Pons (tissue), 1 donor: ENCODE measurements around the gene PDIA6.
"Not testable (repeated sequence)": the region's sequence is repeated elsewhere in the genome, so short reads cannot be mapped to it uniquely, and the experiment has no call there.

Experiments used
- DNase-seq: peaks from one replicate; pipeline ENCODE4 v3.0.0-alpha.2; 2016; ENCODE audit warnings: low spot score

Gene PDIA6

DNA sequence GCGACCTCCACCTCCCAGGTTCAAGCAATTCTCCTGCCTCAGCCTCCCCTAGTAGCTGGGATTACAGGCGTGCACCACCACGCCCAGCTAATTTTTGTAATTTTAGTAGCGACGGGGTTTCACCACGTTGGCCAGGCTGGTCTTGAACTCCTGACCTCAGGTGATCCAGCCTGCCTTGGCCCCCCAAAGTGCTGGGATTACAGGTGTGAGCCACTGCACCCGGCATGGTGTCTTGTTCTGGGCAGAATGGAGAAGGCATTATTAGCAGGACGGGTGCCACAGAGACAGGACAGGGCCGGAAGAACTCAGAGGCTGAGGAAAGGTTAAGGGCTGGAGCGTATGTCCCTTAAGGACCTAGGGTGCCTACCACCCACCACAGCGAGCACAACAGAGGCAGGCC lies 31.8 kb downstream of the PDIA6 start:
- DNase-seq: not testable (repeated sequence)

DNA sequence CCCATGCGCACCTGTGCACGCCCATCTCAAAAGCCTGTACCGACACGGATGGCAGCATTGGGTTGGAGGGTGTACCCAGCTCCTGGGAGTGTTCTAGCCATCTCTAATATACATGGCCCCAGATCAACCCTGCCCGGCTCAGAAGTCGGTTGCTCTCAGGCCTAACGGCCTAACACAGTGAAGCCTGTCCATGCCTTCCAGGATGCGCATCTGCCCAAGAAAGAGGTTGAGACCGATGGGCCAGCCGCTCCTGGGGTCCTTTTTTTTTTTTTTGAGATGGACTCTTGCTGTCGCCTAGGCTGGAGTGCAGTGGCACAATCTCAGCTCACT lies 32.1 kb downstream of the PDIA6 start:
- no peak for DNase-seq

DNA sequence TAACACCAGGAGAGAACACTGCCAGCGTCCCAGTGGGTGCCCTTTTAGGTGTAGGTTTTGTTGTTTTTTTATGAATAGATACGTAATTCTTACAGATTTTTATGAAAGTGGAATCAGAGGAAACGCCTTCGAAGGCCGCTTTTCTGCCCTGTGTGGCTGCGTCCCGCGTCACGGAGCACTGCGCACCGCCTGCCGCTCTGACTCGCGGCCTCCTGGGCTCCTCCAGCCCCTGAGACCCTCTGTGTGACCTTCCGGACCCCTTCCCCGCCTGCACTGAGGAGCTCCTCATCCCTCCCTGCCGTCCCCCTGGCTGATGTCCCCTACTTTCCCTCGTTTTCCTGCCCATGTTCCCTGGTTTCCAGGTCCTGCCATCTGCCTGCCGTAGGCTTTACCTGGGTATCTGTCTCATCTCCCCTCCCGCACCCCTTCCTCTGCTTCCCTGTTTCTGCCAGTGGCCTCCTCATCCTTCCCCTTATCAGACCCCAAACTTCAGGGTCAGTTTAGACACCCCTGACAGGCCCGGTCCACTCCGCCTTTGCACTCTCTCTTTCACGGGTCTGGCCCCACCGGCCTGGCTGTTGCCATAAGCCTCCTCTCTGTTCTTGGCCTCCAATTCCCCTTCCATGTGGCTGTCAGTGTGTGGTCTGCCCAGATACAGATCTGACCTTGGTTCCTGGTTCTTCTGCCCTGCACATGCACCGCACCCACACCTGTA lies 32.7 kb downstream of the PDIA6 start:
- no peak for DNase-seq

DNA sequence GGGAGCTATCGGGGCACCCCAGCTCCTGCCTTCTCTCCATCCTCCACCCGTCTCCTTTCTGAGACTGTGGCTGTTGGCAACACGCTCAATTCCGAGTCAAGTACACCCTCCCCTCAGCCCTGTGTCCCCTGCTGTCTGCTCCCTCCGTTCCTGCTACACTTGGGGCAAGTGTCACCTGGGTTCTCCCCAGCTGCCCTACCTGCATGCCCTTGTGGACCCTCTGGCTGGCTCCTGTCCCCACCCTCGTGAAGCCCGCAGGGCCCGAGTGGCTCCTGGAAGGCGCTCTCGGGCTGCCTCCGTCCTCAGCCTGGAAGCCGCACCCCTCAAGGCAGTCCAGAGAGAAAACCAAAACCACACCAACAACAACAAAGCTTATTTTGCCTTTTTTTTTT lies 33.9 kb downstream of the PDIA6 start:
- DNase-seq: no peak

DNA sequence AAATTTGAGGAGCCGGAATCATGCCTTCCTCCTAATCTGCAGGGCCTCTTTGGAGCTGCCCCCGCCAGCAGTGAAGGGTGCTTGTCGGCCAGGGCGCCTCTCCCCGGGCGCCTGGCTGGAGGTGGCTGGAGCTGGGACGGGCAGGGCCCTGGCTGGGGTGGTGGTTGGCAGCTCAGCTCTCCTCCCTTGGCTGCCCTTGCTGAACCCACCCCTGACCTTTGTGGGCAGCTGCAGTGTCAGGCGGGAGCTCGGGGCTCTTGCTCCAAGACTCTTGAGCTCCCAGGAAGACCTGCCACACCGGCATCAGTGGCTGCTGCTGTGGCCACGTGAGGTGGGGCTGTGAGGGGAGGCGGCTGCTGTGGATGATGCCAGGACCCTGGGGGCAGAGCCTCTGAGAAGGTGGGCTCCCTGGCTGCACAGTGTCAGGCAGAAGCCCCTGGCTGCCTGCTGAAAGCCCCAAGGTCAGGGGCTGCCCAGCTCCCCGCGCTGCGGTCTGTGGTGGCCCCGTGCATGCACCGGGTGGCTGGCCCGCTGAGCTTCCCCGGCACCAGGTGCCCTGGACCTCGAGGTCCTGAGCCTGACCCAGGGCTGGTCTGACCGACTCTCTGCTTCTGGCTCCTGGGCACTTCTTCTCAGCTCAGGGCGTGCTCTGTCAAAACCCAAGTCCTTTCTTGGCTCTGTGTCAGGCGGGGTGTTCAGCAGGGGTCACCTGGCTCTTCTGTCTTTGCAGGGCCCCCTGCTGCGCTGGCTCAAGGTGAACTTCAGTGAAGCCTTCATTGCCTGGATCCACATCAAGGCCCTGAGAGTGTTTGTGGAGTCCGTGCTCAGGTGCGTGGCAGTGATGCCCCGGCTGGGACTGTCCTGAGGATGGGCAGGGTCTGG lies 34.5 kb downstream of the PDIA6 start:
- no peak for DNase-seq

DNA sequence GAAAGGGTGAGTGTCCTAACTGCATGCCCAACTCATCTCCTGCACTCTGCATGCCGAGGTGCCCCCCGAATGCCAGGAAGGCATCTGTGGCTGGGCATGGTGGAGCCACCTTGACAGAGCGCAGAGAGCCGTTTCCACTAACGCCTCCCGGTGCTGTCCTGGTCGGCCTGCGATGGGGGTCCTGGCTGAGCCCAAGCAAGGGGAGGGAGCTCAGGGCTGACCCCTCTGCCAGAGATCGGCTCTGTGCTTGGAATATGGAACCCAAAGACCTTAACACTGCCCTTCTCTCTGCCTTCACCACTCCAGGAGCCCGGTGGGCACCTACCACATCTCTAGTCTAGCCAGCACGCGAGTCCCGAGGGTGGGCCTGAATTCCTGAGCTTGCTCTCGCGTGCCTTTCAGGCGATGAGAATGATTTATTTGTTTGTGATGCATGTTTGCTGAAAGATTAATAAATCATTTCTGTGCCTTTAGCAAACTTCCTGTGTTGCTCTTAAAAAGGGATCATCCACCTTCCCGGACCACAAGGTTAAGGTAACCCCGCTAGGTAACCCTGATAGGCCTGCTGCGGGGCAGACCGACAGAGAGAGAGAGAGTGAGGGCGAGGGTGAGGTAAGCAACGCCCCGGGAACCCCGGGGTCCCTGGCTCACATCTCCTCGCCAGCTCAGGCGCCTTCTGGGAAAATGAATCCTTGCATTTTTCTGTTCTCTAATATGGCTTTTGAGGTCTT lies 35.3 kb downstream of the PDIA6 start:
- no peak for DNase-seq

DNA sequence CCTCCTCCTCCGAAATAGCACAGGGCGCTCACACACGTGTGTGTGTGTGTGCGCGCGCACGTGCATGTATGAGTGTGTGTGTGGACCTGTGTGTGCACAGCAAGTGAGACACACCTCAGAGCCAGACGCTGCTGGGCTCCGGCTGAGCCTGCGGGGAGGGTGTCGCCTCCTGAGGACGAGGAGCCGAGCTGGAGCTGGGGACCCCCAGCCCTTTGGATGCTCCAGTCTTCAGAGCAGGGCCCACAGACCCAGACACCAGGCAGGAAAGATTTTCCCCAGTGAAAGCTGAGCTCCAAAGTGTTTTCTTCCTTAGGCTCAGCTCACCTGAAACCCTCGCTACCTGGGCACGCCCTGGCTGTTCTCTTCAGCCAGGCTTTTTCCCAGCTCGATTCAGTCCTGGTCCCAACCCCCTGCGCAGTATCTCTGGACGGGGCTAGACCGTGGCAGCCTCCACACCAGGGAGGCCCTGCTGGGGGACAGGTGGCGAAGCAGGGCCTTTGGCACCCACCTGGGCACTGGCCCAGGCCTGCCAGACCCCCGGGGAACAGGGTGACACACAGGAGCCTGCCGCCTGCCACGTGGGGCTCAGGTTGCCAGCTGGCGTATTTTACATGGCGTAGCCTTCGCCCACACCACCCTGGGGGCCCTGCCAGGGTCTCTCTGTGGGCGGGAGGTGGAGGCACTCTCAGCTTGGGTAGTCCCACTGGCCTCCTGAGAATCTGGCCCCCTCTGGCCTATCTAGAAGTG lies 36.2 kb downstream of the PDIA6 start:
- DNase-seq: no peak

DNA sequence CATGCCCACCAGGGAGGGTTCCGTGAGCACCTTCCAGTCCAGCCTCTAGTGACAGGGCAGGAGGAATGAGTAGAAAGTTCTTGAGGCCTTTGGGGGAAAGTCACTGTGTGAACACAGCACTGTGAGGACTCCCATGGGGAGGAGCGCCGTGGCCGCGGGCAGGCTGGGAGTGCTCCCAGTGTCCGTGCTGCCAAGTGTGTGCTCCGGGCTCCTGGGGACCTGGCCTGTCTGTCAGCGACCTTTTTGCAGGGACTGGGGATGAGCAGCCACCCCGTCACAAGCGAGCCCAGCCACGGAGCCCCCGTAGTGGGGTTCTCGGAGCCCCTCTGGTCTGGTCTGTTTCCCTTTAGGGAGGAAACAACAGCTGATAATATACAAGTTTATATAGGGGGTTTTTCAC lies 36.8 kb downstream of the PDIA6 start:
- DNase-seq: no peak

DNA sequence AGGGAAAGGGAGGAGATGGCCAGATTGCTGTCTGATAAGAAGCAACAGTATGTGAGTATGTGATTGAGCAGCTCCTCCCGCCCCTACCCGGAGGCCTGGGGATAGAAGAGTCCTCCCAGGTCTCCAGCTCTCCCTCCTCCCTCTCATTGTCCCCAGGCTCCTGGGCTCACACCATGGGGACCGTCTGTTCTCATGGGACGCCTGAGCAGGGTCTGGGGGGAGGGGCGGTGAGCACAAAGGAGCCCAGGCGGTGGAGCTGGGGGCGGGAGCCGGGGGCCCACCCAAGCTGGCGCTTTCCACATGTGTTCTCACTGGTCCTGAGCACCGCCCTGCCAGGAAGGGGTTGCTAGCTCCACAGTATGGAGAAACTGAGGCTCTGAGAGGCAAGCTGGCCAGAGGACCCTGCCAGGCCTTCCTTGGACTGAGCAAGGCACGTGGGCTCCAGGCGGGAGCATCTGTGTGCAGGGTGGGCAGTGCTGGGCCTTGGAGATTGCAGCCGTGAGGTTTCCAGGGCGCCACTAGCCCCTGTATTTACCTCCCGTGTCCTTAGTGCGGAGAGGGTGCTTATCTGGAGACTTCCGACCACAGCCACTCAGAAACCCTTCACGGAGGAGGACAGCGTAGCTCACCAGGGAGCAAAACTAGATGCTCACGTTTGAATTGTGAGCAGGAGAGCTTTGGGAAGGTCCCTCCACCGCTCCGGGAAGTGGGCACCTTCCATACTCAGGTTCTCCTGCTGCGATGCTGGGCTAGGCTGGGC lies 37.4 kb downstream of the PDIA6 start:
- DNase-seq: no peak

DNA sequence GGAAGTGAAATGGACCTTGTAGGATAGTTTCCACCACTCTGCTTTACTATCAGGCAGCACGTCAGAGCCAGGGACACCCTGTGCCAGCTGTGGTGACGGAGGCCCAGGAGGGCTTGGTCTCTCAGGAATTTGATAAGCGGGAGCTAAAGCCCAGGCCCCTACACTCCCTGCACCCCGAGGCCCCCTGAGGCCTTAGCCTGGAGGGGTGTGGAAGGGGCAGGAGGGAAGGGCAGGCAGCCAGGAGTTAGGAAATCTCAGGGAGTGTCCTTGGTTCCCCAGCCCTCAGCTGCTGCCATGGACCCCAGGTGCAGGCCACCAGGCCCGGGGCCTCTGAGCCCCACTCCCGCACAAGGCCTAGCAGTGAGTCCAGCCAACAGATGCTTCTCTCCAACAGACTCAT lies 38.2 kb downstream of the PDIA6 start:
- DNase-seq: no peak

DNA sequence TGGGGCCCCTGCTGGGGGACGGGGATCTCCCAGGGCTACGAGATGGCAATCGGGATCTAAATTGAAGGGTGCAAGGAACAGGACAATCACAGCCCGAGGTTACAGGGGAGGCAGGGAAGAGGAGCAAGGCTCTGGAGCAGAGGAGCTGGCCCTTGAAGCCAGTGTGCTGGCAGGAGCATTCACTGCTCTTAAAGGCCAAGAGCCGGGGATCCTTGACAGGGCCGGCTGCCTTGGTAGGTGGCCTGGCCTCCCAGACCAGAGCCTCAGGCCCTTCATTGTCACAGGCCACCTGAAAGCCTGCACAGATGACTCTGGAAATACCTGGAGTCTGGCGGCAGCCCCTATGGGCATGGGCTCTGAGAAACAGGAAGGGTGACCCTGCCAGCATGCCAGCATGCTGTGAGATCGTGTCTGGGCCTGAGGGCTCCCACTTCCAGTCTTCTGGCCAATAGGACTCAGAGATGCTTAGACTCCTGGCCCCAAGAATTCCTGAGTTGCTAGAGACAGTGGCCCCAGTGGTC lies 38.7 kb downstream of the PDIA6 start:
- no peak for DNase-seq

DNA sequence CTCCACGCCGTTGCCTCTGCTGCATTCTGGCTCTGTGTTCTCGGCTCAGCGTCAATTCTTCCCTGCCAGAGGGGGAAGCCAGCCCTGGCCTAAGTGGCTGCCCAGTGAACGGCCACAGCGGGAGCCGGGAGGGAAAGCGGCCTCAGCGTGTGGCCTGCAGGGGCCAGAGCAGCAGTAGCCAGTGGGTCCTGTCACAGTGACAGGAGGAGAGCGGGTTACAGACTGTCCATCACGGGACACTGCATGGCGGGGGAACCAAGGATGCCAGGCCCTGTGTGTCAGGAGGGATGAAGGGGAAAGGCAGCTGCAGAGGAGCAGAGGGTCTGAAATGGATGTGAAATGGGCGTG lies 39.7 kb downstream of the PDIA6 start:
- no peak for DNase-seq

DNA sequence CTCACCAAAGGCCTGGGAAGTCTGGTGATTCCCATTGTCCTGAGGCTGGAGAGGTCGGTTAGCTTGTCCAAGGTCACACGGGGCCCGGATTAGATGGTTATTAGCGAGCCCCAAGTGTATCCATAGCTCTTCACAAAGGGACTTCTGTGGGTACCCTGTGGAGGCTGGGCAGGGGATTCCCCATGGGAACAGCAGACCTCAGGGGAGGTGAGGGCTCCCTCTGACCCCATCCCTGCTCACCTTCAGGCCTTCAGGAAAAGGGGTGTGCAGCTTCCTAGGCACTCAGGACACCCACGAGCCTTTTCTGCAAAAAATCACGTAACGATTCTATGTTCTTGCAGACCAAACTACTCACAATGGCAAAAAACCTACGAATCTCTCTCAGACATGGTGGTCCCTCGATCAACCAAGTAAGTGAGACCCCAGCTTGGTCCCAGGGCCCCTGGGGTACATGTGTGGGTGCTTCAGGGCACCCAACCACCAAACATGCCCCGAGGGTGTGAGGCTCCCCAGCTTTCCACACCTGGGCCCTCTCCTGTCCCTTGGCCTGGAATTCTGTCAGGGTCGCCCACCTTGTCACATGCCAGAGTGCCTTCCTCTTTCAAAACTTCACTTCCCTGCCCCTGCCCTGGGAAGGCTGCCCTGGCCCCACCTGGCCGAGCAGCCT lies 40.3 kb downstream of the PDIA6 start:
- DNase-seq: no peak

DNA sequence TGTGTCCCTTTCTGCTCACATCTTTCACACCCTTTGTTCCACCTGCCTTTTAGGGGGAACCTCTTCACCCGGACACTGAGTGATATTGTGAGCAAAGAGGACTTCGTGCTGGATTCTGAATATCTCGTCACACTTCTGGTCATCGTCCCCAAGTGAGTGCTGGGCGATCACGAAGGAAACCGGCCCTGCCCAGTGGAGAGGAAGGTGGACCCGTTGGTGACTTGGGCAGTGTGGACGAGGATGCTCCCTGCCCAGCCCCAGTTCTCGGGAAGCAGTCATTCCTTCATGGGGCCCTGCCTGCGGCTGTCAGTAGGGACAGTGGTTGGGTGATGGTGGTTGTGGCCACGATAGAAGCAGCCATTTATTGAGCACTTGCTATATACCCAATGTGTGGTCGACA lies 40.8 kb downstream of the PDIA6 start:
- DNase-seq: no peak

DNA sequence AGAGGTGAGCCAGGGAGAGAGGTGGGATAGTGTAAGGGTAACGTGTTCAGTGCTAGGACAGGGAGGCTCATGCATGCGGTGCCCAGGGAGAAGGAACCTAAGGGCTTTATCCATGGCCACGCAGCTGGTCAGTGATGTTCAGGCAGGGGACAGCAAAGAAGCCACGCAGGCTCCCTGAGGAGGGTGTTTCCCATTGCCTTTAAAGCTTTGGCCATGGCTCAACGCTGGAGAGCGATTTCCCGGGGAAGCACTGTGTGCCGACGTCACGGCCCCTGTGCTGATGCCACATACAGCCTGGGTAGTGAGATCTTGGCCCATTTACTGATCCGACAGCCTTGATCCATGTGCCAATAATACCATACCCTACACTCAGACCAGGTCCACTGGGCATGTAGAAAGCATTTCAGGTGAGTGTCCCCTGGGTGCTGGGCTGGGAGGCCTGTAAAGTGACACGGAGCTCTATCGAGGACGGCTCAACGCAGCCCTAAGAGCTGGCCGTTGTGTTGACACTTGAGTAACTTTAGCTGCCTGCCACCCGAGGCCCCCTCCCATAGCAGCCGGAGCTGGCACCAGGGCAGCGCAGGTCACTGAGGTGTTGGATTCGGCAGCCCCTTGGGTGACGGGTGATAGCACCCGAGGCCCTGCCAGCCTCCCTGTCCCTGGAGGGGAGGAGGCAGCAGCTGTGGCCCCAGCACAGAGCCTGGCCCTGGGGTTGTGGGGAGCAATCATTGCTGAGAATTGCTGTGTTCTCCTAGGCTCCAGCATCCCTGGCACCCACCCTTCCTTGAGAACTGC lies 41.4 kb downstream of the PDIA6 start:
- no peak for DNase-seq

DNA sequence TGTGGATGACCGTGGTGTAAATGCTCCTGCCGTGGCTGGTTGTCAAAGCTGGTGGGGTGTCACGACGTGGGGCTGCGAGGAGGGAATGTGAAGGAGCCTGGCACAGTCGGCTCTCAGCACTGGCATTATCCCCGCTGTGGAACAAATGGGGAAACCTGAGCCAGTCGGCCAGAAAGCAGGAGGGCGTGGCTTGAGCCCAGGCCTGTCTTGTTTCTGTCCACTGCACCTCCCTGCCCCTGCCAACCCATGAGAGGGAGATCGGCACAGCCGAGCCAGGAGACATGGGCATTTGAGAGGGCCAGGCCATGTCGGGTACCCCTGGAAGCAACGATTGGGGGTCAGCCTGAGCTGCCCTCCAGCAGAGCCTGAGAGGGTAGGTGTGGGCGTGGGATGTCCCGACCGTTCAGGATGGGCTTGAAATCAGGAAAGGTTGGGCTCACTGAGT lies 44.5 kb downstream of the PDIA6 start:
- DNase-seq: no peak

DNA sequence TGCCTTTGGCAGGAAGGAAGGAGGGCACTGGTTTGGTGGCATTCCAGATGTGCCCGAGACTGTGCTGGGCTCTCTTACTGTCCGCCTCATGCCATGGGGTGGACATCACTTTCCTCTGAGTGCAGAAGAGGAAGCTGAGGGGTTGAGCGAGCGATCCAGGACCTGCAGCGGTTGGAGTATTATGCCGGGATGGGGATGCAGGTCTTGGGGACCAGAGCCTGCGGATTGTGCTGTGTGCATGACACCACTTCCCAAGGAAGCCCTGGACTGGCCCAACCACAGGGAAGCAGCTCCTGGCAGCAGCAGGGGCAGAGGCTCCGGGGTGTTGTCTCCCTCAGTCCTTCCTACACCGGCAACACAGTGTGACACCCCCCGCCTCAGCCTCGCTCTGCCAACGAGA lies 46.7 kb downstream of the PDIA6 start:
- DNase-seq: no peak

DNA sequence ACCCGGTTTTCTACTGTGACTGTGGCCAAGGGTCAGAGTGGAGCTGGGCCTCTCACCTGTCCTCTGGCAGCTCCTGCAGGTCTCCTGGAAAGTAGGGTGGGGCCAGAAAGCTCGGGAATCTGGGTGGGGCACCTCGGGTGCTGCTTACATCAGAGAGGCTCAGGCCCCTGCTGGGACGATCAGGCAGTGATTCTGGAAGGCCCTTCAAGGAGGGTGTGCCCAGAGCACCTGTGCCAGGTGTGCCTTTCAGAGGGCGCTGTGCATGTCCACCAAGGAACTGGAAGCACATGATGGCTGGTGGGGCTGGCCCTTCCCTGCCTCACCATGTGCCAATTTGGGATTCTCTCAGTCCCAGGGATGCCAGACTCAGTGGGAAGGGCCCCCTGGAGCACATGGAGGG lies 47.1 kb downstream of the PDIA6 start:
- DNase-seq: no peak

DNA sequence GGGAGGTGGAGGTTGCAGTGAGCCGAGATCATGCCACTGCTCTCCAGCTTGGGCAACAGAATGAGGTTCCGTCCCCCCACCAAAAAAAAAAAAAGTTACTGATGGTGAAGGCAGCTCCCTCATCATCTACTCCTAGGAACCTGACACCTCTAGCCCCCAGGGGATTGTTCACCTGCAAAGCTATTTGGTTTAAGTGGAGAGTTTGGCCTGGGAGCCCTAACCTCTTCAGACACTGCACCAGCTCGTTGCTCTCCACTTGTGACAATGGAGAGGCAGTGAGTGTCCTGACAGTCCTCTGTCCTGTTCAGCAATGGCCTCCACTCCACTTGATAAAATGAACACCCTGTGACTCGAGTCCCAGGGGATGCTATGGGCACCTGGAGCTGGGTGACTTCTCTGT lies 47.7 kb downstream of the PDIA6 start:
- no peak for DNase-seq
